DOHH2 (cell line): ENCODE data around the gene TNFAIP3.

Source experiments
- H3F3A ChIP-seq: fragments of 200-600 bp; sonication (generic), shearing (Covaris generic); 2 replicates; pipeline ENCODE4 v1.6.0; 2016; ENCODE audit warnings: antibody characterized with exemption, mild to moderate bottlenecking; ENCODE audit not compliant: control insufficient read depth, insufficient read depth
- H3K27ac ChIP-seq: fragments of 200-600 bp; sonication (generic); 2 replicates; pipeline ENCODE4 v1.5.1; 2014; ENCODE audit warnings: low read depth, mild to moderate bottlenecking, low read length, moderate library complexity
- H3K27me3 ChIP-seq: fragments of 200-600 bp; sonication (generic); 2 replicates; pipeline ENCODE4 v1.6.1; 2014; ENCODE audit warnings: mild to moderate bottlenecking, low read length, mixed read lengths; ENCODE audit not compliant: control insufficient read depth
- H3K36me3 ChIP-seq: fragments of 200-600 bp; sonication (generic); 2 replicates; pipeline ENCODE4 v1.6.1; 2014; ENCODE audit warnings: mild to moderate bottlenecking, low read length, moderate library complexity, mixed read lengths; ENCODE audit not compliant: control insufficient read depth
- H3K4me1 ChIP-seq: fragments of 200-600 bp; sonication (generic); 2 replicates; pipeline ENCODE4 v1.6.1; 2014; ENCODE audit warnings: mild to moderate bottlenecking, low read length, mixed read lengths; ENCODE audit not compliant: control insufficient read depth
- H3K4me2 ChIP-seq: fragments of 200-600 bp; sonication (generic); 2 replicates; pipeline ENCODE4 v1.6.0; 2014; ENCODE audit warnings: mild to moderate bottlenecking, low read length, moderate library complexity
- H3K4me3 ChIP-seq: fragments of 200-600 bp; sonication (generic); 2 replicates; pipeline ENCODE4 v1.5.1; 2014; ENCODE audit warnings: mild to moderate bottlenecking, low read length, mixed read lengths
- H3K79me2 ChIP-seq: fragments of 200-600 bp; sonication (generic); 2 replicates; pipeline ENCODE4 v1.6.1; 2014; ENCODE audit warnings: mild to moderate bottlenecking, low read length, mixed read lengths; ENCODE audit not compliant: control insufficient read depth
- H3K9me2 ChIP-seq: fragments of 200-600 bp; sonication (generic); replicated peaks from 2 replicates; pipeline ENCODE4 v1.6.1; 2014; ENCODE audit warnings: mild to moderate bottlenecking, low read length, mixed read lengths; ENCODE audit not compliant: control insufficient read depth
- H3K9me3 ChIP-seq: fragments of 200-600 bp; sonication (generic); 2 replicates; pipeline ENCODE4 v1.6.1; 2014; ENCODE audit warnings: antibody characterized with exemption, low read length, mixed read lengths; ENCODE audit not compliant: control insufficient read depth, insufficient read depth
- H4K20me1 ChIP-seq: fragments of 200-600 bp; sonication (generic); 2 replicates; pipeline ENCODE4 v1.6.0; 2014; ENCODE audit warnings: low read depth, mild to moderate bottlenecking, antibody characterized with exemption, low read length, moderate library complexity; ENCODE audit not compliant: control insufficient read depth, insufficient read depth
- EZH2phosphoT487 ChIP-seq: fragments of 200-600 bp; sonication (generic); IDR thresholded peaks from 2 replicates; pipeline ENCODE4 v1.6.1; 2017; ENCODE audit warnings: borderline replicate concordance, mild to moderate bottlenecking, antibody characterized with exemption, low read length, moderate library complexity, mixed read lengths
- TF ChIP-seq, protein P1 (sequence below): fragments of 200-600 bp; sonication (generic); IDR thresholded peaks from one replicate; pipeline ENCODE4 v1.5.1; 2014; ENCODE audit warnings: antibody characterized with exemption, mild to moderate bottlenecking, low read depth, low read length; ENCODE audit not compliant: poor library complexity, severe bottlenecking

The TNFAIP3 gene

DNA sequence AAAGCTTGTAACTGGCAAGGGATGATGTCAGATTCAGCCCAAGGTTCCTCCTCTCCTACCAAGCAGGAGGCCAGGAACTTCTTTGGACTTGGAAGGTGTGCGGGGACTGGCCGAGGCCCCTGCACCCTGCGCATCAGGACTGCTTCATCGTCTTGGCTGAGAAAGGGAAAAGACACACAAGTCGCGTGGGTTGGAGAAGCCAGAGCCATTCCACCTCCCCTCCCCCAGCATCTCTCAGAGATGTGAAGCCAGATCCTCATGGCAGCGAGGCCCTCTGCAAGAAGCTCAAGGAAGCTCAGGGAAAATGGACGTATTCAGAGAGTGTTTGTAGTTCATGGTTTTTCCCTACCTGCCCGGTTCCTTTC, 14.4 kb downstream of the TNFAIP3 start:
- H3K9me2 ChIP-seq, result no peaks in the 10 kb centered on the region
- no peak overlapping the region for H3K27ac ChIP-seq
- H3K79me2 ChIP-seq, result no peaks in the 10 kb centered on the region
- H3K4me1 ChIP-seq, result no peaks in the 10 kb centered on the region
- H4K20me1 ChIP-seq, result no peaks in the 10 kb centered on the region
- peaks cover 25% of the 10 kb centered on the region for H3K36me3 ChIP-seq
- no peak overlapping the region for H3K4me3 ChIP-seq
- no peaks in the 10 kb centered on the region for H3K9me3 ChIP-seq
- TF ChIP-seq, protein P1, sequence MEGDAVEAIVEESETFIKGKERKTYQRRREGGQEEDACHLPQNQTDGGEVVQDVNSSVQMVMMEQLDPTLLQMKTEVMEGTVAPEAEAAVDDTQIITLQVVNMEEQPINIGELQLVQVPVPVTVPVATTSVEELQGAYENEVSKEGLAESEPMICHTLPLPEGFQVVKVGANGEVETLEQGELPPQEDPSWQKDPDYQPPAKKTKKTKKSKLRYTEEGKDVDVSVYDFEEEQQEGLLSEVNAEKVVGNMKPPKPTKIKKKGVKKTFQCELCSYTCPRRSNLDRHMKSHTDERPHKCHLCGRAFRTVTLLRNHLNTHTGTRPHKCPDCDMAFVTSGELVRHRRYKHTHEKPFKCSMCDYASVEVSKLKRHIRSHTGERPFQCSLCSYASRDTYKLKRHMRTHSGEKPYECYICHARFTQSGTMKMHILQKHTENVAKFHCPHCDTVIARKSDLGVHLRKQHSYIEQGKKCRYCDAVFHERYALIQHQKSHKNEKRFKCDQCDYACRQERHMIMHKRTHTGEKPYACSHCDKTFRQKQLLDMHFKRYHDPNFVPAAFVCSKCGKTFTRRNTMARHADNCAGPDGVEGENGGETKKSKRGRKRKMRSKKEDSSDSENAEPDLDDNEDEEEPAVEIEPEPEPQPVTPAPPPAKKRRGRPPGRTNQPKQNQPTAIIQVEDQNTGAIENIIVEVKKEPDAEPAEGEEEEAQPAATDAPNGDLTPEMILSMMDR, result no peak
- TF ChIP-seq EZH2phosphoT487, result no peak
- H3K4me2 ChIP-seq, result no peak overlapping the region
- no peaks in the 10 kb centered on the region for H3K27me3 ChIP-seq
- no peaks in the 10 kb centered on the region for H3F3A ChIP-seq

DNA sequence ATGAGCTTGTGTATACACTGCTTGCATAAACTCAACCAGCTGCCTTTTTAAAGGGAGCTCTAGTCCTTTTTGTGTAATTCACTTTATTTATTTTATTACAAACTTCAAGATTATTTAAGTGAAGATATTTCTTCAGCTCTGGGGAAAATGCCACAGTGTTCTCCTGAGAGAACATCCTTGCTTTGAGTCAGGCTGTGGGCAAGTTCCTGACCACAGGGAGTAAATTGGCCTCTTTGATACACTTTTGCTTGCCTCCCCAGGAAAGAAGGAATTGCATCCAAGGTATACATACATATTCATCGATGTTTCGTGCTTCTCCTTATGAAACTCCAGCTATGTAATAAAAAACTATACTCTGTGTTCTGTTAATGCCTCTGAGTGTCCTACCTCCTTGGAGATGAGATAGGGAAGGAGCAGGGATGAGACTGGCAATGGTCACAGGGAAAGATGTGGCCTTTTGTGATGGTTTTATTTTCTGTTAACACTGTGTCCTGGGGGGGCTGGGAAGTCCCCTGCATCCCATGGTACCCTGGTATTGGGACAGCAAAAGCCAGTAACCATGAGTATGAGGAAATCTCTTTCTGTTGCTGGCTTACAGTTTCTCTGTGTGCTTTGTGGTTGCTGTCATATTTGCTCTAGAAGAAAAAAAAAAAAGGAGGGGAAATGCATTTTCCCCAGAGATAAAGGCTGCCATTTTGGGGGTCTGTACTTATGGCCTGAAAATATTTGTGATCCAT, 15.3 kb downstream of the TNFAIP3 start:
- no peak overlapping the region for H3K4me2 ChIP-seq
- H3K79me2 ChIP-seq, result no peaks in the 10 kb centered on the region
- no peaks in the 10 kb centered on the region for H3K9me3 ChIP-seq
- H4K20me1 ChIP-seq, result no peaks in the 10 kb centered on the region
- no peak overlapping the region for H3K4me3 ChIP-seq
- no peaks in the 10 kb centered on the region for H3F3A ChIP-seq
- no peak overlapping the region for H3K27ac ChIP-seq
- TF ChIP-seq, protein P1, result no peak
- TF ChIP-seq EZH2phosphoT487, result no peak
- no peaks in the 10 kb centered on the region for H3K9me2 ChIP-seq
- no peaks in the 10 kb centered on the region for H3K4me1 ChIP-seq
- H3K36me3 ChIP-seq, result peaks cover 19% of the 10 kb centered on the region
- H3K27me3 ChIP-seq, result no peaks in the 10 kb centered on the region

DNA sequence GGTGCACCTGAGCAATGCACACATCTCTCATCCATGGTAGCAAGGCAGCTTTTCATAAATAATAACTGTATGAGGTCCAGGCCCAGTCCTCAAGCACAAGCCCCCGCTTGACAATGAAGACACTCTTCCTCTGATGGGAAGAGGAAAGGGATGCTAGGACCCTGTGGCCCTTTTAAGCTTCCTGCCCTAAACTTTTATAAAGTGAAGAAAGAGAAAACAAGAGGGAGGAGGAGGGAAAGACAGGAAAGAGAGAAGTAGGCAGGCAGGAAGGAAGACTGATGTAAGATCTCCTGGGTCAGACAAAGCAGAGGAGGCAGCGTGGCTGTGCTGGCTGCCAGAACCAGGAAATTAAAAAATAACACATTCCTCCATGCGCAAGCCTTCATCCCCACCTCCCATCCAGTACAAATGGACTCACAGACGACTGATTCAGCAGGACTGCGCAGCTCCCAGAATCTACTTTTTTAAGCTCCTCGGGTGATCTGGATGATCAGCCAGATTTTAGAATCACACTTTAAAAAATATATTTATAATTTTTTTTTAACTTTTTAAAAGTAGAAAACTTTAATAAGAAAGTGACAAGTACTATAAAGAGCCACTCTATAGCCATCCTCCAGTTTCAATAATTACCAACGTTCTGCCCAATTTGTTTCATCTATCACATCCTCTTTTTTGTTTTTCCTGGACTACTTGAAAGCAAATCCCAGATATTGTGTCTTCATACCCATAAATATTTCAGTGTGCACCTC, 16.5 kb downstream of the TNFAIP3 start:
- no peaks in the 10 kb centered on the region for H3F3A ChIP-seq
- no peaks in the 10 kb centered on the region for H3K9me2 ChIP-seq
- H3K4me2 ChIP-seq, result no peak overlapping the region
- H3K4me3 ChIP-seq, result no peak overlapping the region
- H3K9me3 ChIP-seq, result no peaks in the 10 kb centered on the region
- no peaks in the 10 kb centered on the region for H3K79me2 ChIP-seq
- H4K20me1 ChIP-seq, result no peaks in the 10 kb centered on the region
- TF ChIP-seq EZH2phosphoT487, result no peak
- TF ChIP-seq, protein P1, result no peak
- H3K4me1 ChIP-seq, result no peaks in the 10 kb centered on the region
- peaks cover 13% of the 10 kb centered on the region for H3K36me3 ChIP-seq
- no peak overlapping the region for H3K27ac ChIP-seq
- H3K27me3 ChIP-seq, result no peaks in the 10 kb centered on the region
